H9 (cell line): ENCODE data around the gene PRKCZ. TPM values are rescaled to one million over a fixed set of nuclear protein-coding genes. Genes with fewer than 3 reads are reported as not detected.
A peak's percentile ranks its signal among the peaks of the same experiment; 100 is the strongest.

Experiments
- DNase-seq: peaks from one replicate; pipeline ENCODE4 v3.0.0-alpha.2; 2017
- H2AFZ ChIP-seq: one replicate; pipeline ENCODE4 v1.6.1; 2013; ENCODE audit warnings: mild to moderate bottlenecking, low read length, control low read depth, moderate library complexity
- H2AK5ac ChIP-seq: 2 replicates; pipeline ENCODE4 v1.6.1; 2013; ENCODE audit warnings: low read length, control low read depth, mixed read lengths; ENCODE audit not compliant: insufficient read length
- H2BK120ac ChIP-seq: one replicate; pipeline ENCODE4 v1.6.1; 2013; ENCODE audit warnings: low read depth, mild to moderate bottlenecking, low read length, control low read depth, inconsistent platforms; ENCODE audit not compliant: poor library complexity, severe bottlenecking
- H2BK12ac ChIP-seq: 2 replicates; pipeline ENCODE4 v1.6.1; 2013; ENCODE audit warnings: low read length, control low read depth, mixed read lengths, low read depth; ENCODE audit not compliant: insufficient read length
- H2BK15ac ChIP-seq: 2 replicates; pipeline ENCODE4 v1.6.1; 2013; ENCODE audit warnings: low read depth, low read length, control low read depth
- H2BK20ac ChIP-seq: one replicate; pipeline ENCODE4 v1.6.1; 2013; ENCODE audit warnings: low read depth, mild to moderate bottlenecking, low read length, control low read depth, inconsistent platforms; ENCODE audit not compliant: poor library complexity, severe bottlenecking
- H2BK5ac ChIP-seq: 2 replicates; pipeline ENCODE4 v1.6.1; 2013; ENCODE audit warnings: low read length, control low read depth, mixed read lengths; ENCODE audit not compliant: insufficient read length
- H3K14ac ChIP-seq: 2 replicates; pipeline ENCODE4 v1.6.1; 2013; ENCODE audit warnings: low read length, control low read depth; ENCODE audit not compliant: insufficient read depth
- H3K18ac ChIP-seq: 2 replicates; pipeline ENCODE4 v1.6.1; 2013; ENCODE audit warnings: low read depth, mild to moderate bottlenecking, mixed read lengths, low read length, control low read depth; ENCODE audit not compliant: insufficient read length
- H3K23ac ChIP-seq: 2 replicates; pipeline ENCODE4 v1.6.1; 2013; ENCODE audit warnings: low read length, control low read depth, mixed read lengths, low read depth; ENCODE audit not compliant: insufficient read length
- H3K23me2 ChIP-seq: 2 replicates; pipeline ENCODE4 v1.6.1; 2013; ENCODE audit warnings: low read depth, mild to moderate bottlenecking, mixed read lengths, low read length, control low read depth; ENCODE audit not compliant: insufficient read length, poor library complexity, severe bottlenecking
- H3K27ac ChIP-seq: 2 replicates; pipeline ENCODE4 v1.5.1; 2013; ENCODE audit warnings: low read length, control low read depth, mixed read lengths, low read depth; ENCODE audit not compliant: insufficient read length
- H3K27me3 ChIP-seq: 2 replicates; pipeline ENCODE4 v1.6.1; 2013; ENCODE audit warnings: low read length, control low read depth, inconsistent platforms; ENCODE audit not compliant: insufficient read depth
- H3K4ac ChIP-seq: 2 replicates; pipeline ENCODE4 v1.6.1; 2013; ENCODE audit warnings: low read depth, mild to moderate bottlenecking, control low read depth, inconsistent platforms, low read length, moderate library complexity
- H3K4me1 ChIP-seq: 2 replicates; pipeline ENCODE4 v1.6.1; 2013; ENCODE audit warnings: low read length, control low read depth, inconsistent platforms; ENCODE audit not compliant: insufficient read depth
- H3K4me2 ChIP-seq: 2 replicates; pipeline ENCODE4 v1.6.1; 2013; ENCODE audit warnings: low read length, control low read depth, mixed read lengths; ENCODE audit not compliant: insufficient read length, insufficient read depth
- H3K56ac ChIP-seq: 2 replicates; pipeline ENCODE4 v1.6.1; 2013; ENCODE audit warnings: low read depth, mild to moderate bottlenecking, mixed read lengths, low read length, control low read depth; ENCODE audit not compliant: insufficient read length
- H3K79me1 ChIP-seq: 2 replicates; pipeline ENCODE4 v1.6.1; 2013; ENCODE audit warnings: low read depth, mild to moderate bottlenecking, moderate library complexity, low read length, control low read depth, inconsistent platforms; ENCODE audit not compliant: insufficient read depth, poor library complexity, severe bottlenecking
- H3K79me2 ChIP-seq: 2 replicates; pipeline ENCODE4 v1.6.1; 2013; ENCODE audit warnings: low read length, control low read depth, inconsistent platforms; ENCODE audit not compliant: insufficient read depth
- H3K9ac ChIP-seq: 2 replicates; pipeline ENCODE4 v1.6.1; 2013; ENCODE audit warnings: low read length, control low read depth, mixed read lengths; ENCODE audit not compliant: insufficient read length; ENCODE audit errors: extremely low read depth
- H3K9me3 ChIP-seq: one replicate; pipeline ENCODE4 v1.6.1; 2013; ENCODE audit warnings: low read depth, low read length, inconsistent platforms; ENCODE audit not compliant: control insufficient read depth
- H3T11ph ChIP-seq: one replicate; pipeline ENCODE4 v1.6.1; 2013; ENCODE audit warnings: mild to moderate bottlenecking, low read length, control low read depth, inconsistent platforms
- H4K20me1 ChIP-seq: one replicate; pipeline ENCODE4 v1.6.1; 2013; ENCODE audit not compliant: control insufficient read depth, insufficient read length, insufficient read depth
- H4K5ac ChIP-seq: 2 replicates; pipeline ENCODE4 v1.6.1; 2013; ENCODE audit warnings: low read depth, mild to moderate bottlenecking, mixed read lengths, low read length, control low read depth; ENCODE audit not compliant: insufficient read length
- H4K8ac ChIP-seq: replicated peaks from 2 replicates; pipeline ENCODE4 v1.6.1; 2013; ENCODE audit warnings: low read length, control low read depth, mixed read lengths, low read depth; ENCODE audit not compliant: insufficient read length
- H4K91ac ChIP-seq: 2 replicates; pipeline ENCODE4 v1.6.1; 2013; ENCODE audit warnings: low read depth, mild to moderate bottlenecking, moderate library complexity, mixed read lengths, low read length, control low read depth; ENCODE audit not compliant: insufficient read length
- H3K27ac Mint-ChIP-seq, 3 experiments: 2 replicates in 2 of 3; 3 replicates in 1 of 3; pipeline ENCODE4 v1.8.0; 2020 to 2021; ENCODE audit warnings: mixed read lengths in 3 of 3, mild to moderate bottlenecking in 1 of 3, moderate library complexity in 1 of 3
- H3K27me3 Mint-ChIP-seq: 2 replicates; pipeline ENCODE4 v1.8.0; 2021; ENCODE audit warnings: low read depth, mild to moderate bottlenecking, moderate library complexity, mixed read lengths
- H3K36me3 Mint-ChIP-seq, 3 experiments: 2 replicates in 2 of 3; 3 replicates in 1 of 3; pipeline ENCODE4 v1.8.0; 2020 to 2021; ENCODE audit warnings: low read depth in 3 of 3, mixed read lengths in 3 of 3; ENCODE audit not compliant: insufficient read depth in 1 of 3
- H3K4me1 Mint-ChIP-seq, 2 experiments: 2 replicates each; pipeline ENCODE4 v1.8.0; 2020; ENCODE audit warnings: mixed read lengths in 2 of 2
- H3K4me3 Mint-ChIP-seq, 2 experiments: 2 replicates in 1 of 2; 3 replicates in 1 of 2; pipeline ENCODE4 v1.8.0; 2020 to 2021; ENCODE audit warnings: mild to moderate bottlenecking in 2 of 2, mixed read lengths in 2 of 2, moderate library complexity in 1 of 2
- H3K9me3 Mint-ChIP-seq, 2 experiments: 2 replicates in 1 of 2; 3 replicates in 1 of 2; pipeline ENCODE4 v1.8.0; 2020; ENCODE audit warnings: mild to moderate bottlenecking in 2 of 2, mixed read lengths in 2 of 2, moderate library complexity in 1 of 2
- CTCF ChIP-seq: fragments of 200-600 bp; sonication (generic); conservative IDR thresholded peaks from 3 replicates; pipeline ENCODE4 v1.8.0; 2021; ENCODE audit warnings: antibody characterized with exemption, mild to moderate bottlenecking
- WGBS: extraction: QIAGEN DNeasy Blood & Tissue Kit; methylation state at CpG from one replicate; pipeline ENCODE4 v1.1.7; 2013; ENCODE audit warnings: missing lambda C conversion rate, low lambda C conversion rate, mixed read lengths; ENCODE audit not compliant: insufficient read length; ENCODE audit errors: extremely low coverage; 5-methylcytosine and 5-hydroxymethylcytosine counted together
- total RNA-seq: library from RNA; stranded (reverse); gene quantifications from 2 replicates; pipeline ENCODE4 v1.2.1, GENCODE V29; 2021

The PRKCZ gene
- total RNA-seq, 1 experiment from 2014 or later = 48.4 TPM

GRCh38 chr1:2079396-2080085, 29.3 kb downstream of the PRKCZ start:
- H3K23me2 ChIP-seq = no peaks in the 10 kb centered on the region
- Mint-ChIP-seq H3K4me1 (peaks cover 0 to 5% of the 10 kb centered on the region in 2 experiments; a peak in 2 of 4 replicates), H3K27me3 (no peaks in the 10 kb centered on the region; the same call in 1 of the 2 replicates), H3K27ac (peak overlapping the region in 1 of 3 experiments; percentile 39; a peak in 1 of 7 replicates), H3K4me3 (no peak overlapping the region), H3K9me3 (peaks cover 15 to 21% of the 10 kb centered on the region in 2 experiments), H3K36me3 (peaks cover 28 to 42% (median 33%) of the 10 kb centered on the region in 3 experiments)
- TF ChIP-seq CTCF = no peak
- H3K4me1 ChIP-seq = no peaks in the 10 kb centered on the region
- H3K4me2 ChIP-seq = no peak overlapping the region
- H3K27ac ChIP-seq = no peak overlapping the region
- no peak overlapping the region for H4K8ac ChIP-seq
- H3K14ac ChIP-seq = no peak overlapping the region
- H2BK20ac ChIP-seq = no peak overlapping the region
- H3K23ac ChIP-seq = no peak overlapping the region
- H4K20me1 ChIP-seq = no peaks in the 10 kb centered on the region
- no CpG with 5 or more reads among the region's 28 CpGs for WGBS
- no peaks in the 10 kb centered on the region for H3K27me3 ChIP-seq
- no peak for DNase-seq
- no peak overlapping the region for H2BK15ac ChIP-seq
- no peak overlapping the region for H2AK5ac ChIP-seq
- H3T11ph ChIP-seq = no peak overlapping the region
- H4K5ac ChIP-seq = no peak overlapping the region
- H2BK5ac ChIP-seq = no peak overlapping the region
- H3K9ac ChIP-seq = no peak overlapping the region
- no peaks in the 10 kb centered on the region for H3K79me1 ChIP-seq
- no peak overlapping the region for H4K91ac ChIP-seq
- H3K18ac ChIP-seq = no peak overlapping the region
- H3K56ac ChIP-seq = no peak overlapping the region
- H3K79me2 ChIP-seq = peaks cover 3% of the 10 kb centered on the region; the same call in 1 of the 2 replicates
- H2AFZ ChIP-seq = no peak overlapping the region
- peaks cover 5% of the 10 kb centered on the region for H3K9me3 ChIP-seq
- no peak overlapping the region for H3K4ac ChIP-seq
- H2BK120ac ChIP-seq = no peak overlapping the region
- H2BK12ac ChIP-seq = no peak overlapping the region
